RWPE1 (cell line): ENCODE measurements around the gene MAML1.

Source experiments
- CTCF ChIA-PET: fragments of 350-600 bp; sonication (Branson Sonifier 250); formaldehyde crosslinking; extraction: SDS; loops from one replicate; lab custom pipeline; 2021; lab: Yijun Ruan, JAX
- POLR2A ChIA-PET: fragments of 400-600 bp; formaldehyde crosslinking; extraction: SDS; loops from one replicate; lab custom pipeline; 2020; ENCODE audit warnings: antibody characterized with exemption; ENCODE audit not compliant: low non-redundant PET; lab: Yijun Ruan, JAX
- DNase-seq: peaks from one replicate; pipeline ENCODE4 v3.0.0; 2012; ENCODE audit warnings: low spot score
- H3K27ac ChIP-seq: fragments of 450-650 bp; 2 replicates; pipeline ENCODE4 v1.5.1; 2017
- TF ChIP-seq, protein P1 (sequence below): fragments of 450-650 bp; conservative IDR thresholded peaks from 2 replicates; pipeline ENCODE4 v1.5.1; 2017; ENCODE audit warnings: low read depth, mild to moderate bottlenecking

The MAML1 gene

GRCh38 chr5:179762079-179762780 lies 29.6 kb downstream of the MAML1 start:
- TF ChIP-seq, protein P1, sequence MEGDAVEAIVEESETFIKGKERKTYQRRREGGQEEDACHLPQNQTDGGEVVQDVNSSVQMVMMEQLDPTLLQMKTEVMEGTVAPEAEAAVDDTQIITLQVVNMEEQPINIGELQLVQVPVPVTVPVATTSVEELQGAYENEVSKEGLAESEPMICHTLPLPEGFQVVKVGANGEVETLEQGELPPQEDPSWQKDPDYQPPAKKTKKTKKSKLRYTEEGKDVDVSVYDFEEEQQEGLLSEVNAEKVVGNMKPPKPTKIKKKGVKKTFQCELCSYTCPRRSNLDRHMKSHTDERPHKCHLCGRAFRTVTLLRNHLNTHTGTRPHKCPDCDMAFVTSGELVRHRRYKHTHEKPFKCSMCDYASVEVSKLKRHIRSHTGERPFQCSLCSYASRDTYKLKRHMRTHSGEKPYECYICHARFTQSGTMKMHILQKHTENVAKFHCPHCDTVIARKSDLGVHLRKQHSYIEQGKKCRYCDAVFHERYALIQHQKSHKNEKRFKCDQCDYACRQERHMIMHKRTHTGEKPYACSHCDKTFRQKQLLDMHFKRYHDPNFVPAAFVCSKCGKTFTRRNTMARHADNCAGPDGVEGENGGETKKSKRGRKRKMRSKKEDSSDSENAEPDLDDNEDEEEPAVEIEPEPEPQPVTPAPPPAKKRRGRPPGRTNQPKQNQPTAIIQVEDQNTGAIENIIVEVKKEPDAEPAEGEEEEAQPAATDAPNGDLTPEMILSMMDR, result no peak
- POLR2A ChIA-PET, result interaction anchor here (1.1 kb wide), 1 partner anchor 31 kb away, joined by 3 read pairs; the partner anchor contains the start of gene LTC4S
- no peak for DNase-seq
- peak overlapping the region; percentile 89 for H3K27ac ChIP-seq
- CTCF ChIA-PET, result interaction anchor here (0.5 to 2.8 kb wide), 16 partner anchors 10 to 767 kb away, joined by 3 to 39 read pairs (median 4); partner anchors contain the start of gene LTC4S

DNA sequence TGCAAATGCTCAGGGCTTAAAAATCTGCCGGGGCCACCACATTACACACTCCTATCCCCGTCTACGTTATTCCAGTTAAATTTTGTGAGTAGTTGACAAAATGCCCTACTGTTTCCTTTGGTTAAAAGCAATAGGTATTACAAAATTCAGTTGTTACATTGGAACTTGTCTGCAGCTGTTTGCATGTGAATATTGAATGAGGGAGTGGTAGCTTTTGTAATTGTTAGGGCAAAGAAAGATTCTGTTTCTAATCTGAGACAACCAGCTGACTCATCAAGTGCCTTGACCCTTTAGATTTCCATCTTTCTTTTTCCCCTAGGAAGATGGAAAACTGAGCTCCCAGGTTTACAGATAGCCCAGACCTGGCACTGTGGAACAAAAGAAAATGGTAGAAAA lies 30.2 kb downstream of the MAML1 start:
- POLR2A ChIA-PET, result interaction anchor here (0.7 to 1.1 kb wide), 2 partner anchors 31 to 38 kb away, joined by 3 read pairs; partner anchors contain the start of gene LTC4S
- peak overlapping the region; percentile 89 for H3K27ac ChIP-seq
- peak; percentile 56 for DNase-seq
- CTCF ChIA-PET, result interaction anchor here (0.5 to 2.8 kb wide), 23 partner anchors 9 to 928 kb away, joined by 3 to 39 read pairs (median 4); partner anchors contain the start of gene LTC4S
- TF ChIP-seq, protein P1, result no peak

GRCh38 chr5:179763215-179763945 lies 30.8 kb downstream of the MAML1 start:
- ChIA-PET POLR2A (interaction anchor here (0.7 to 1.1 kb wide), 3 partner anchors 30 to 213 kb away, joined by 3 to 4 read pairs (median 3); partner anchors contain the start of gene LTC4S), CTCF (interaction anchor here (0.6 to 2.8 kb wide), 27 partner anchors 8 to 1273 kb away, joined by 3 to 39 read pairs (median 4); partner anchors contain the start of gene LTC4S)
- DNase-seq, result peak; percentile 90
- peak overlapping the region; percentile 82 for H3K27ac ChIP-seq
- TF ChIP-seq, protein P1, result peak; percentile 98

- POLR2A ChIA-PET, result no interaction called here
- CTCF ChIA-PET, result interaction anchor here (0.6 to 2.8 kb wide), 10 partner anchors 8 to 1273 kb away, joined by 3 to 39 read pairs (median 4); partner anchors contain the start of gene LTC4S
- H3K27ac ChIP-seq, result peak overlapping the region; percentile 82
- TF ChIP-seq, protein P1, result no peak
- DNase-seq, result no peak
Observed at GRCh38 chr5:179764056-179764455, 31.4 kb downstream of the MAML1 start.

DNA sequence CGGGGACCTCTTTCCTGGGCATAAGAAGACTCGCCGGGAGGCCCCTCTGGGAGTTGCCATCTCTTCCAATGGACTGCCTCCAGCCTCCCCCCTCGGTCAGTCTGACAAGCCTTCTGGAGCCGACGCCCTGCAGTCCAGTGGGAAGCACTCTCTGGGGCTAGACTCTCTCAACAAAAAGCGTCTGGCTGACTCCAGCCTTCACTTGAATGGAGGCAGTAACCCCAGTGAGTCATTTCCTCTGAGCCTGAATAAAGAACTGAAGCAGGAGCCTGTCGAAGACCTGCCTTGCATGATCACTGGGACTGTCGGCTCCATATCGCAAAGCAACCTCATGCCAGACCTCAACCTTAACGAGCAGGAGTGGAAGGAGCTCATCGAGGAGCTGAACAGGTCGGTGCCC lies 32.8 kb downstream of the MAML1 start:
- TF ChIP-seq, protein P1, result no peak
- peak; percentile 73 for DNase-seq
- H3K27ac ChIP-seq, result peak overlapping the region; percentile 82
- ChIA-PET CTCF (no interaction called here), POLR2A (no interaction called here)
